Measurements from ENCODE around the gene IL36B.

The IL36B gene

DNA sequence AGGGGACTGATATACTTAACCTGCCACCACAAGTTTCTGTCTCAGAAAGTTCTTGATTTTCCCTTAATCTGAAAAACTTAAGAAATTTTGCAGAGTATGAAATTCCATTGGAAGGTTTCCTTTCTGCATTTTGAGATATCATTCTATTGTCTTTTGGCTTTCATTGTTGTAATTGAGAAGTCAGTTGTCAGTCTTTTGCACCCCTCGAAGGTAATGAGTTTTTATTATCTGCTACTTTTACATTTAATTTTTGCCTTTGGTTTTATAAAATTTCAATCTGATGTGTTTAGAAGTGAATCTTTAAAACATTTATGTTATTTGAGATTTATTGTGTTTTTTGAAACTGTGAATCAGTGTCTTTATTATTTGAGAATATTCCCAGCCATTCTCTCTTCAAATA lies 52.2 kb downstream of the IL36B start:
- no peak for DNase-seq (ENCODE audit: extremely low spot score)
- ChIA-PET POLR2A (no interaction called here), CTCF (no interaction called here)
- TF ChIP-seq SUZ12 (IDR thresholded peaks at IDR 0.05) (no peak), BHLHE40 (IDR thresholded peaks at IDR 0.05; ENCODE audit: borderline replicate concordance) (no peak), ARNT (IDR thresholded peaks at IDR 0.05) (no peak), L3MBTL2 (conservative IDR thresholded peaks at IDR 0.05) (no peak), ZNF384 (IDR thresholded peaks at IDR 0.05) (no peak), SP1 (IDR thresholded peaks at IDR 0.05) (no peak), FOXA1 (IDR thresholded peaks at IDR 0.05) (no peak), NFRKB (IDR thresholded peaks at IDR 0.05) (no peak), HDGF (IDR thresholded peaks at IDR 0.05; ENCODE audit: borderline replicate concordance) (no peak), FOXK2 (IDR thresholded peaks at IDR 0.05) (no peak), ELF4 (IDR thresholded peaks at IDR 0.05) (no peak), TARDBP (IDR thresholded peaks at IDR 0.05) (no peak), FOXM1 (IDR thresholded peaks at IDR 0.05; ENCODE audit: borderline replicate concordance) (no peak), LEF1 (IDR thresholded peaks at IDR 0.05; ENCODE audit: borderline replicate concordance) (no peak)
- TF ChIP-seq, protein P1, sequence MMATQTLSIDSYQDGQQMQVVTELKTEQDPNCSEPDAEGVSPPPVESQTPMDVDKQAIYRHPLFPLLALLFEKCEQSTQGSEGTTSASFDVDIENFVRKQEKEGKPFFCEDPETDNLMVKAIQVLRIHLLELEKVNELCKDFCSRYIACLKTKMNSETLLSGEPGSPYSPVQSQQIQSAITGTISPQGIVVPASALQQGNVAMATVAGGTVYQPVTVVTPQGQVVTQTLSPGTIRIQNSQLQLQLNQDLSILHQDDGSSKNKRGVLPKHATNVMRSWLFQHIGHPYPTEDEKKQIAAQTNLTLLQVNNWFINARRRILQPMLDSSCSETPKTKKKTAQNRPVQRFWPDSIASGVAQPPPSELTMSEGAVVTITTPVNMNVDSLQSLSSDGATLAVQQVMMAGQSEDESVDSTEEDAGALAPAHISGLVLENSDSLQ (IDR thresholded peaks at IDR 0.05), result no peak

DNA sequence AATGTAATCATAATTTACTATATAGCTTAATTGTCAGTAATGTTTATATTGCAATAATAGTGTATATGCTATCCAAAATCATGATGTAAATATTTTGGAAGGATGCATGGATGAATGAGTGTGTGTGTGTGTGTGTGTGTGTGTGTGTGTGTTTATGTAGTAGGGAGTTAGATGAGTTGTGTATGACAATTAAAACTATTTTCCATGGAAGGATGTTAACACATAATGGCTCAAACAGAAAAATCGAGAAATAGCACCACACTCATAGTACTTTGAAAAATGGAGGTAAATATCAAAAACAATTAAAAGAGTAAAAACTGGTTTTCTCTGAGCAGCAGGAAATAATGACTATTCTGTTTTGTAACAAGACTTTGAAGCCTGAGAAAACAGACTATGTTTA lies 55.5 kb downstream of the IL36B start:
- ChIA-PET CTCF (no interaction called here), POLR2A (no interaction called here)
- TF ChIP-seq HDGF (IDR thresholded peaks at IDR 0.05; ENCODE audit: borderline replicate concordance) (no peak), NFRKB (IDR thresholded peaks at IDR 0.05) (no peak), LEF1 (IDR thresholded peaks at IDR 0.05; ENCODE audit: borderline replicate concordance) (no peak), SP1 (IDR thresholded peaks at IDR 0.05) (no peak), SUZ12 (IDR thresholded peaks at IDR 0.05) (no peak), FOXM1 (IDR thresholded peaks at IDR 0.05; ENCODE audit: borderline replicate concordance) (no peak), ELF4 (IDR thresholded peaks at IDR 0.05) (no peak), CTBP1 (IDR thresholded peaks at IDR 0.05; ENCODE audit: borderline replicate concordance) (no peak), FOXK2 (IDR thresholded peaks at IDR 0.05) (no peak), L3MBTL2 (conservative IDR thresholded peaks at IDR 0.05) (no peak), ARNT (IDR thresholded peaks at IDR 0.05) (no peak), BHLHE40 (IDR thresholded peaks at IDR 0.05; ENCODE audit: borderline replicate concordance) (no peak), ZNF384 (IDR thresholded peaks at IDR 0.05) (no peak)
- TF ChIP-seq, protein P1 (IDR thresholded peaks at IDR 0.05), result no peak
- no peak for DNase-seq (ENCODE audit: extremely low spot score)

DNA sequence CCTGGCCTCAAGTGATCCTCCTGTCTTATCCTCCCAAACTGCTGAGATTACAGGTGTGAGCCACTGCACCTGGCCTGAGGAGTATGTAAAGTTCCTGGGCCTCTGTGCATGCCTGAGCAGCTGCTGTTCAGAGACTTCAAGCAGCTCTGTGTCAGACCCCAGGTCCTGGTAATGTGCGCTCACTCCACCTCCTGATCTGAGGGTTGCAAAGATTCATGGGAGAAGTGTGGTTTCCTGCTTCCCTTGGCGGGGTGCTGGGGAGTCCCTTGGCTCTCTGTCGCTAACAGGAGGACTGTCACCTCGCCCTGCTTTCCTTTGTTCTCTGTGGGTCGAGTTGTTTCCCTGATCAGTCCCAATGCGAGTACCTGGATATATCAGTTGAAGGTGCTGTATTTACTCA lies 56.0 kb downstream of the IL36B start:
- no peak for DNase-seq (ENCODE audit: extremely low spot score)
- CTCF ChIA-PET, result no interaction called here
- TF ChIP-seq ARNT (IDR thresholded peaks at IDR 0.05) (no peak), FOXM1 (IDR thresholded peaks at IDR 0.05; ENCODE audit: borderline replicate concordance) (no peak), L3MBTL2 (conservative IDR thresholded peaks at IDR 0.05) (no peak), LEF1 (IDR thresholded peaks at IDR 0.05; ENCODE audit: borderline replicate concordance) (no peak), SUZ12 (IDR thresholded peaks at IDR 0.05) (no peak), FOXA1 (IDR thresholded peaks at IDR 0.05) (no peak), ZNF384 (IDR thresholded peaks at IDR 0.05) (no peak), NFRKB (IDR thresholded peaks at IDR 0.05) (no peak), CTBP1 (IDR thresholded peaks at IDR 0.05; ENCODE audit: borderline replicate concordance) (no peak), ELF4 (IDR thresholded peaks at IDR 0.05) (no peak)
- POLR2A ChIA-PET, result no interaction called here

DNA sequence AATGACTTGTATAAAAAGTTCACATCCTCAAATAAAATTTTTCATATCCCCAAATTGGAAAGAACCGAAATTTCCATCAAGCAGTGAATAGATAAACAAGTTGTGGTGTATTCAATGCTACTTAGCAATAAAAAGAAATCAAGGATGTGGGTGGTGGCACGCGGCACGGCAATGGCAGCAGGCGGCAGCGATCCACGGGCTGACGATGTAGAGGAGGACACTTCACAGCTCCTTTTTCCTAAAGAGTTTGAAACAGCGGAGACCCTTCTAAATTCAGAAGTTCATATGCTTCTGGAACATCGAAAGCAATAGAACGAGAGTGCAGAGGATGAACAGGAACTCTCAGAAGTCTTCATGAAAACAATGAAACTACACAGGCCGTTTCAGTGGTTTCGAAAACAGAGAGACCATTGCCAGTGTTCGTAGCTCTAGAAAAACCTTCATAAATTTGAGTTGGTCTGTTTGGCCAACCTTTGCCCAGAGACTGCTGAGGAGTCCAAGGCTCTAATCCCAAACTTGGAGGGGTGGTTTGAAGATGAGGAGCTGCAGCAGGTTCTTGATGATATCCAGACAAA lies 57.2 kb downstream of the IL36B start:
- DNase-seq (ENCODE audit: extremely low spot score), result no peak
- TF ChIP-seq FOXM1 (IDR thresholded peaks at IDR 0.05; ENCODE audit: borderline replicate concordance) (no peak), ZNF384 (IDR thresholded peaks at IDR 0.05) (no peak), CTBP1 (IDR thresholded peaks at IDR 0.05; ENCODE audit: borderline replicate concordance) (no peak), FOXA1 (IDR thresholded peaks at IDR 0.05) (no peak), L3MBTL2 (conservative IDR thresholded peaks at IDR 0.05) (no peak), ELF4 (IDR thresholded peaks at IDR 0.05) (no peak), LEF1 (IDR thresholded peaks at IDR 0.05; ENCODE audit: borderline replicate concordance) (no peak), SP1 (IDR thresholded peaks at IDR 0.05) (no peak), TARDBP (IDR thresholded peaks at IDR 0.05) (no peak), FOXK2 (IDR thresholded peaks at IDR 0.05) (no peak)
- TF ChIP-seq, protein P1 (IDR thresholded peaks at IDR 0.05), result no peak
- POLR2A ChIA-PET, result no interaction called here
- CTCF ChIA-PET, result no interaction called here

DNA sequence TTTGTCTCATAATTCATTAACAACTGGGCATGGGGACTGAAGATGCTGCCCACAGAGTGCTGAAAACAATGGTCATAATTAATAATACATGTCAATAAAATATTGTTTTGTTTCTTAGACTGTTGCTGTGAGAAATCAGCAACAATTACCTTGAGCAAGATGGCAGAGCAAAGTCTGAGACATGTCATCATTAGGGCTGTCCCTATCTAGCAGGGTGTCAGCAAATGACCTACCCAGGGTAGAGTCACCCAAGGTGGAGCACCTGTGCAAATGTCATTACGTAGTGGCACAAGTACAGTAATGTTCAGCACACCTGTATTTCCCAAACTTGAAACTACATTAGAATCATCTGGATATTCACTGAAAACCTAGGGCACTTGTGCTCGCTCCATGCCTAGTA lies 58.0 kb downstream of the IL36B start:
- POLR2A ChIA-PET, result no interaction called here
- no peak for DNase-seq (ENCODE audit: extremely low spot score)
- TF ChIP-seq FOXA1 (IDR thresholded peaks at IDR 0.05) (no peak), SP1 (IDR thresholded peaks at IDR 0.05) (no peak)
- CTCF ChIA-PET, result no interaction called here

DNA sequence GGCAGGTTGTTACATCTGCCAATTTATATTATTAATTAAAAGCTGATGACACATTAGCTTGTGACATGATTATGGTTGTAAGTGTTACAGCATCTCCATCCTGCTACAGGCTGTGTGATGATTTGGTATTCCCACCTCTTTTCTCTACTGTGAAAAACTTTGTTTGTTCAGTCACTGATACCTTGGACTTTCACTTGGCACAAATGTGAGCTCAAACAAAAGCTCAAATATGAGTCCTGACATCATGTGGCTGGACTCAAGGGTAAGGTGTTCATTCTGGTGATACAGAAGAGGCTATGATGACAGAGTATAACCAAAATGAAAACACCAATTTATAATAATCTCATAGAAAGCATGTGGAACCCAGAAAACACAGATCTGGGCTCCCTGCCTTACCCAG lies 58.8 kb downstream of the IL36B start:
- DNase-seq (ENCODE audit: extremely low spot score), result no peak
- ChIA-PET CTCF (no interaction called here), POLR2A (no interaction called here)
- no peak for TF ChIP-seq LEF1 (IDR thresholded peaks at IDR 0.05; ENCODE audit: borderline replicate concordance)
- no peak for TF ChIP-seq BHLHE40 (IDR thresholded peaks at IDR 0.05; ENCODE audit: borderline replicate concordance)
- no peak for TF ChIP-seq CTBP1 (IDR thresholded peaks at IDR 0.05; ENCODE audit: borderline replicate concordance)
- TF ChIP-seq FOXK2 (IDR thresholded peaks at IDR 0.05), result no peak
- no peak for TF ChIP-seq ZNF384 (IDR thresholded peaks at IDR 0.05)
- no peak for TF ChIP-seq L3MBTL2 (conservative IDR thresholded peaks at IDR 0.05)
- TF ChIP-seq TARDBP (IDR thresholded peaks at IDR 0.05), result no peak
- no peak for TF ChIP-seq HDGF (IDR thresholded peaks at IDR 0.05; ENCODE audit: borderline replicate concordance)
- no peak for TF ChIP-seq ARNT (IDR thresholded peaks at IDR 0.05)
- TF ChIP-seq FOXA1 (IDR thresholded peaks at IDR 0.05), result no peak
- TF ChIP-seq SUZ12 (IDR thresholded peaks at IDR 0.05), result no peak
- no peak for TF ChIP-seq FOXM1 (IDR thresholded peaks at IDR 0.05; ENCODE audit: borderline replicate concordance)
